Panc1 (cell line): ENCODE results near the gene PRXL2B. TPM values are rescaled to one million over a fixed set of nuclear protein-coding genes. Genes with fewer than 3 reads are reported as not detected.
A peak's percentile ranks its signal among the peaks of the same experiment; 100 is the strongest.

Experiments
- ATAC-seq: fragments of 200-7000 bp; cut with Tn5 transposase; 2 replicates; pipeline ENCODE4 v1.9.1; 2020; ENCODE audit warnings: mild to moderate bottlenecking, moderate library complexity
- Bru-seq: library from RNA; stranded (reverse); fragments of 400-500 nt; gene quantifications from one replicate; lab custom pipeline; 2021; lab: Mats Ljungman, UMichigan
- BruChase-seq, 2 experiments: library from RNA; stranded (reverse); fragments of 400-500 nt; gene quantifications; one replicate each; lab custom pipeline; 2021; lab: Mats Ljungman, UMichigan
- BruUV-seq: library from RNA; stranded (reverse); fragments of 400-500 nt; replicated peaks from 2 replicates; lab custom pipeline; 2021; lab: Mats Ljungman, UMichigan
- CTCF ChIA-PET: fragments of 300-600 bp; sonication (Branson Sonifier 250); formaldehyde crosslinking; loops from one replicate; lab custom pipeline; 2022; ENCODE audit warnings: antibody characterized with exemption; lab: Charles Lee
- POLR2A ChIA-PET: fragments of 300-600 bp; sonication (Branson Sonifier 250); formaldehyde crosslinking; loops from one replicate; lab custom pipeline; 2022; ENCODE audit warnings: antibody characterized with exemption; lab: Charles Lee
- DNase-seq: peaks from one replicate; pipeline ENCODE4 v3.0.0-alpha.2; 2010; ENCODE audit warnings: low read depth, low spot score
- H3K27ac ChIP-seq: 2 replicates; pipeline ENCODE4 v1.5.1; 2011; ENCODE audit warnings: mild to moderate bottlenecking, low read length, inconsistent platforms
- H3K27me3 ChIP-seq: fragments of 200-500 bp; sonication (Bioruptor generic); 2 replicates; pipeline ENCODE4 v1.6.0; 2014; ENCODE audit warnings: low read length, inconsistent platforms; ENCODE audit not compliant: control insufficient read depth, insufficient read depth
- H3K36me3 ChIP-seq: fragments of 200-500 bp; sonication (Bioruptor generic); 2 replicates; pipeline ENCODE4 v1.5.1; 2014; ENCODE audit warnings: inconsistent platforms, mild to moderate bottlenecking, low read length, moderate library complexity; ENCODE audit not compliant: control insufficient read depth, insufficient read depth
- H3K4me1 ChIP-seq: 2 replicates; pipeline ENCODE4 v1.5.1; 2011; ENCODE audit warnings: inconsistent platforms, mild to moderate bottlenecking, low read length, moderate library complexity; ENCODE audit not compliant: control insufficient read depth, insufficient read depth
- H3K4me3 ChIP-seq, 2 experiments: 2 replicates each; pipeline ENCODE4 v1.5.1; 2011 to 2012; ENCODE audit warnings: low read depth in 2 of 2, low read length in 2 of 2, mild to moderate bottlenecking in 2 of 2, inconsistent platforms in 1 of 2, moderate library complexity in 1 of 2
- H3K9me3 ChIP-seq: fragments of 200-500 bp; sonication (Bioruptor generic); 2 replicates; pipeline ENCODE4 v1.5.1; 2014; ENCODE audit warnings: low read depth, mild to moderate bottlenecking, inconsistent platforms, low read length, moderate library complexity; ENCODE audit not compliant: control insufficient read depth, insufficient read depth
- CTCF ChIP-seq: fragments of 450-650 bp; IDR thresholded peaks from 2 replicates; pipeline ENCODE4 v1.5.1; 2017; ENCODE audit warnings: mild to moderate bottlenecking
- POLR2AphosphoS5 ChIP-seq: IDR thresholded peaks from 2 replicates; pipeline ENCODE4 v1.6.1; 2012; ENCODE audit warnings: mild to moderate bottlenecking, low read depth, low read length, moderate library complexity
- REST ChIP-seq, 2 experiments: IDR thresholded peaks; 2 replicates each; pipeline ENCODE4 v1.6.1; 2011 to 2012; ENCODE audit warnings: low read depth in 2 of 2, control low read depth in 1 of 2, low read length in 1 of 2, mild to moderate bottlenecking in 1 of 2, moderate library complexity in 1 of 2; ENCODE audit not compliant: insufficient read depth in 1 of 2
- SIN3A ChIP-seq: IDR thresholded peaks from 2 replicates; pipeline ENCODE4 v1.6.1; 2012; ENCODE audit warnings: low read depth, mild to moderate bottlenecking, low read length, moderate library complexity, borderline replicate concordance; ENCODE audit not compliant: insufficient read depth
- TCF7L2 ChIP-seq: IDR thresholded peaks from 2 replicates; pipeline ENCODE4 v1.6.1; 2011; ENCODE audit warnings: mild to moderate bottlenecking, low read depth, low read length, inconsistent platforms
- in situ Hi-C: cut with HindIII; loops from 2 replicates; pipeline ENCODE4 v1.10.0; 2016; ENCODE audit warnings: low sequenced_read_pairs, low pct_unique_long_range_greater_than_20kb
- intact Hi-C: fragments of 100-400 bp; cut with micrococcal nuclease; formaldehyde crosslinking; loops from one replicate; pipeline ENCODE4 v1.10.0; 2022; ENCODE audit not compliant: unreplicated experiment
- long read RNA-seq: library from polyadenylated mRNA; unstranded; transcript quantifications from one replicate; pipeline ENCODE4 v2.0.0, GENCODE V29; 2021; ENCODE audit not compliant: unreplicated experiment
- polyA plus RNA-seq: library from polyadenylated mRNA; unstranded; fragments of >200 nt; gene quantifications from one replicate; pipeline ENCODE4 v1.2.1, GENCODE V29; 2012; ENCODE audit warnings: missing spikeins; ENCODE audit not compliant: insufficient read length
- total RNA-seq: library from RNA; stranded (reverse); gene quantifications from one replicate; pipeline ENCODE4 v1.2.1, GENCODE V29; 2021; ENCODE audit not compliant: unreplicated experiment

The PRXL2B gene, protein sequence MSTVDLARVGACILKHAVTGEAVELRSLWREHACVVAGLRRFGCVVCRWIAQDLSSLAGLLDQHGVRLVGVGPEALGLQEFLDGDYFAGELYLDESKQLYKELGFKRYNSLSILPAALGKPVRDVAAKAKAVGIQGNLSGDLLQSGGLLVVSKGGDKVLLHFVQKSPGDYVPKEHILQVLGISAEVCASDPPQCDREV
- total RNA-seq (17.0 TPM), Bru-seq, nascent RNA (percentile 34 among the genes with signal in this experiment), BruChase-seq, experiment 1, labeled RNA remaining after a 2-hour chase (percentile 48 among the genes with signal in this experiment), BruChase-seq, experiment 2, labeled RNA remaining after a 6-hour chase (percentile 65 among the genes with signal in this experiment)
- 23.0 TPM for polyA plus RNA-seq
- long read RNA-seq, transcript PRXL2B-204 (7 exons, 2,749 nt): major isoform, 5 of 29 reads
- long read RNA-seq, partial matches to known transcripts: 3 of 29 reads
- long read RNA-seq, other reads (novel, unspliced or antisense): 18 of 29 reads

GRCh38 chr1:2586154-2587070 lies at the start of gene PRXL2B:
Gene PRXL2B (plus strand): TSS chr1:2586777. CDS start chr1:2586886, 109 bp downstream.
- Histone ChIP-seq H3K27ac (peak within 1 kb of the TSS; percentile 82), H3K9me3 (no peaks in the 10 kb centered on the region), H3K36me3 (no peaks in the 10 kb centered on the region; the same call in 1 of the 2 replicates), H3K4me1 (peaks cover 17% of the 10 kb centered on the region), H3K4me3 (peak within 1 kb of the TSS; percentile 61 to 83), H3K27me3 (no peaks in the 10 kb centered on the region)
- in situ Hi-C loops: no loop called here
- intact Hi-C loops: no loop called here
- ATAC-seq (peak; percentile 92), DNase-seq (peak; percentile 85)
- CTCF ChIA-PET: interaction anchor here (0.6 to 0.7 kb wide), 5 partner anchors 16 to 550 kb away, joined by 3 to 6 read pairs (median 3); no protein-coding TSS in a partner anchor
- no TSS peak for BruUV-seq
- POLR2A ChIA-PET: interaction anchor here (0.6 kb wide), 1 partner anchor 52 kb away, joined by 3 read pairs; no protein-coding TSS in a partner anchor
- TF ChIP-seq TCF7L2: no peak
- peak in 1 of 2 experiments; percentile 57; a peak in 1 of 4 replicates for TF ChIP-seq REST (IDR thresholded peaks at IDR 0.05; ENCODE audit: insufficient read depth in 1 of 2, low read depth in 2 of 2, low read length in 1 of 2)
- TF ChIP-seq SIN3A: 0 out of 2 replicates have a peak, but pooled peaks have one; percentile 8
- no peak for TF ChIP-seq CTCF
- peak; percentile 66 for TF ChIP-seq POLR2AphosphoS5

DNA sequence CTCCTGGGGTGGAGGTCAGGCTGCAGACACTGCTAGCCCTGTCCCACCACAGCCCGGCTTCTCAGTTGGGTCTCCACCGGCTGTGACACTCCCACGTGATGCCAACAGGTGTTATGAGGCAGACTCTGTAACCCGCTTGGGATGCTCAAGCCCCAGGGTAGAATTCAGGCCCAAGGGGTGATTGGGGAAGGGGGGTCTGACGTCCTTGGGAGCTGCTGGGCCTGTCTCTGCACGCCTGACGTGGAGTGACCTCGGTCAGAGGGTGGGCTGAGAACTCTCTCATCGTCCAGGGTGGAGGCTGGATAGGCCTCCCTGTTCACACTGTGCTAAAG lies 48.8 kb upstream of the PRXL2B start:
- Histone ChIP-seq H3K4me1 (peaks cover 44% of the 10 kb centered on the region), H3K27ac (no peak overlapping the region), H3K36me3 (no peaks in the 10 kb centered on the region), H3K9me3 (no peaks in the 10 kb centered on the region), H3K4me3 (no peak overlapping the region), H3K27me3 (no peaks in the 10 kb centered on the region)
- ChIA-PET CTCF (interaction anchor here (0.7 kb wide), 1 partner anchor 10 kb away, joined by 3 read pairs; no protein-coding TSS in a partner anchor), POLR2A (no interaction called here)
- no peak for DNase-seq
- no peak for ATAC-seq
- intact Hi-C loops: no loop called here
- BruUV-seq: no TSS peak
- no peak for TF ChIP-seq POLR2AphosphoS5
- no peak for TF ChIP-seq SIN3A
- TF ChIP-seq TCF7L2: no peak
- in situ Hi-C loops: no loop called here
